ENCODE data around the gene ITGB6. TPM values are rescaled to one million over a fixed set of nuclear protein-coding genes. Genes with fewer than 3 reads are reported as not detected.
A peak's percentile ranks its signal among the peaks of the same experiment; 100 is the strongest.

Gene ITGB6
- total and polyA plus RNA-seq, 10 of the 15 experiments (the other 5 are each of a cell fraction or from before 2014, with no cell fraction given): 0.04 TPM; not detected in 9

DNA sequence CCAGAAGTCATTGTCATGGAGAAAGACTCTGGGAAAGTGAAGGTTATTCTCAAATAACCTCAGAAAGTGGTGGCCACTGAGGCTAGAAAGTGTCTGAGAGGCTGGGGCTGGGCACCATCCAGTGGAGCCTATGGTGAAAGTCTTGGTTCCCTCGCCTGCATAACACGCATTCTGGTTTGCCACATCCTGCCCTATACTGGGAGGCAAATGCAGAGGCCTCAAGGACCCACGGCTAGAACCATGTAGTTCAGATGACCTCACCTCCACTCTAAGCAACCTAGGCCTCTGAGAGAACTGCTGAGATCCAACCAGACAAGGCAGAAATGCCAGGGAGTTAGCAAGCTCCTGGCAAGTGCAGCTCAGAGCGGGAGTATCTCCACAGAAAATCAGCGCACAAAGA lies 5.1 kb downstream of the ITGB6 start:
- Histone ChIP-seq H4K20me1 (ENCODE audit: control insufficient read depth, insufficient read depth) (no peaks in the 10 kb centered on the region), H3K9ac (ENCODE audit: control insufficient read depth, insufficient read depth, low read length) (no peak overlapping the region), H3K36me3 (ENCODE audit: control insufficient read depth in 2 of 2, insufficient read depth in 2 of 2, low read length in 1 of 2) (no peaks in the 10 kb centered on the region), H3K4me1 (ENCODE audit: control insufficient read depth, insufficient read depth, low read length) (no peaks in the 10 kb centered on the region), H3K4me2 (ENCODE audit: control insufficient read depth, insufficient read depth) (no peak overlapping the region), H3K79me2 (ENCODE audit: control insufficient read depth, insufficient read depth, low read length) (no peaks in the 10 kb centered on the region), H3K9me3 (replicated peaks; ENCODE audit: control insufficient read depth, insufficient read depth, low read length) (no peaks in the 10 kb centered on the region), H3K27ac (ENCODE audit: control insufficient read depth, insufficient read depth) (no peak overlapping the region), H2AFZ (ENCODE audit: control insufficient read depth, low read depth, low read length) (no peak overlapping the region), H3K27me3 (replicated peaks in 1 of 2; ENCODE audit: control insufficient read depth in 2 of 2, insufficient read depth in 2 of 2, low read length in 1 of 2) (no peaks in the 10 kb centered on the region), H3K4me3 (no peak overlapping the region)
- TF ChIP-seq NFIC (IDR thresholded peaks at IDR 0.05; ENCODE audit: low read depth, low read length) (no peak), CHD2 (IDR thresholded peaks at IDR 0.05; ENCODE audit: borderline replicate concordance, low read depth, low read length) (no peak), POLR2AphosphoS5 (IDR thresholded peaks at IDR 0.05; ENCODE audit: low read length) (no peak), PAX8 (IDR thresholded peaks at IDR 0.05) (no peak), CBX3 (IDR thresholded peaks at IDR 0.05; ENCODE audit: borderline replicate concordance, low read depth) (no peak), ASH2L (IDR thresholded peaks at IDR 0.05; ENCODE audit: borderline replicate concordance, low read depth) (no peak), MTA2 (IDR thresholded peaks at IDR 0.05; ENCODE audit: low read depth) (no peak), ZBED1 (IDR thresholded peaks at IDR 0.05; ENCODE audit: borderline replicate concordance) (no peak), SUPT20H (IDR thresholded peaks at IDR 0.05; ENCODE audit: borderline replicate concordance, control insufficient read depth, low read depth, low read length) (no peak)
- TF ChIP-seq, protein P1, sequence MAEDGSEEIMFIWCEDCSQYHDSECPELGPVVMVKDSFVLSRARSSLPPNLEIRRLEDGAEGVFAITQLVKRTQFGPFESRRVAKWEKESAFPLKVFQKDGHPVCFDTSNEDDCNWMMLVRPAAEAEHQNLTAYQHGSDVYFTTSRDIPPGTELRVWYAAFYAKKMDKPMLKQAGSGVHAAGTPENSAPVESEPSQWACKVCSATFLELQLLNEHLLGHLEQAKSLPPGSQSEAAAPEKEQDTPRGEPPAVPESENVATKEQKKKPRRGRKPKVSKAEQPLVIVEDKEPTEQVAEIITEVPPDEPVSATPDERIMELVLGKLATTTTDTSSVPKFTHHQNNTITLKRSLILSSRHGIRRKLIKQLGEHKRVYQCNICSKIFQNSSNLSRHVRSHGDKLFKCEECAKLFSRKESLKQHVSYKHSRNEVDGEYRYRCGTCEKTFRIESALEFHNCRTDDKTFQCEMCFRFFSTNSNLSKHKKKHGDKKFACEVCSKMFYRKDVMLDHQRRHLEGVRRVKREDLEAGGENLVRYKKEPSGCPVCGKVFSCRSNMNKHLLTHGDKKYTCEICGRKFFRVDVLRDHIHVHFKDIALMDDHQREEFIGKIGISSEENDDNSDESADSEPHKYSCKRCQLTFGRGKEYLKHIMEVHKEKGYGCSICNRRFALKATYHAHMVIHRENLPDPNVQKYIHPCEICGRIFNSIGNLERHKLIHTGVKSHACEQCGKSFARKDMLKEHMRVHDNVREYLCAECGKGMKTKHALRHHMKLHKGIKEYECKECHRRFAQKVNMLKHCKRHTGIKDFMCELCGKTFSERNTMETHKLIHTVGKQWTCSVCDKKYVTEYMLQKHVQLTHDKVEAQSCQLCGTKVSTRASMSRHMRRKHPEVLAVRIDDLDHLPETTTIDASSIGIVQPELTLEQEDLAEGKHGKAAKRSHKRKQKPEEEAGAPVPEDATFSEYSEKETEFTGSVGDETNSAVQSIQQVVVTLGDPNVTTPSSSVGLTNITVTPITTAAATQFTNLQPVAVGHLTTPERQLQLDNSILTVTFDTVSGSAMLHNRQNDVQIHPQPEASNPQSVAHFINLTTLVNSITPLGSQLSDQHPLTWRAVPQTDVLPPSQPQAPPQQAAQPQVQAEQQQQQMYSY (CRISPR knock-in tag; IDR thresholded peaks at IDR 0.05): no peak
- TF ChIP-seq, protein P2, sequence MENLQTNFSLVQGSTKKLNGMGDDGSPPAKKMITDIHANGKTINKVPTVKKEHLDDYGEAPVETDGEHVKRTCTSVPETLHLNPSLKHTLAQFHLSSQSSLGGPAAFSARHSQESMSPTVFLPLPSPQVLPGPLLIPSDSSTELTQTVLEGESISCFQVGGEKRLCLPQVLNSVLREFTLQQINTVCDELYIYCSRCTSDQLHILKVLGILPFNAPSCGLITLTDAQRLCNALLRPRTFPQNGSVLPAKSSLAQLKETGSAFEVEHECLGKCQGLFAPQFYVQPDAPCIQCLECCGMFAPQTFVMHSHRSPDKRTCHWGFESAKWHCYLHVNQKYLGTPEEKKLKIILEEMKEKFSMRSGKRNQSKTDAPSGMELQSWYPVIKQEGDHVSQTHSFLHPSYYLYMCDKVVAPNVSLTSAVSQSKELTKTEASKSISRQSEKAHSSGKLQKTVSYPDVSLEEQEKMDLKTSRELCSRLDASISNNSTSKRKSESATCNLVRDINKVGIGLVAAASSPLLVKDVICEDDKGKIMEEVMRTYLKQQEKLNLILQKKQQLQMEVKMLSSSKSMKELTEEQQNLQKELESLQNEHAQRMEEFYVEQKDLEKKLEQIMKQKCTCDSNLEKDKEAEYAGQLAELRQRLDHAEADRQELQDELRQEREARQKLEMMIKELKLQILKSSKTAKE (IDR thresholded peaks at IDR 0.05; ENCODE audit: low read depth, poor library complexity, severe bottlenecking): no peak
- FAIRE-seq (no peak), ATAC-seq (peak; percentile 61), DNase-seq (ENCODE audit: low read depth, low spot score) (no peak)
- POLR2A ChIA-PET: no interaction called here
- CTCF ChIA-PET: interaction anchor here (1.4 to 1.6 kb wide), 2 partner anchors 15 to 21 kb away, joined by 4 to 7 read pairs; no protein-coding TSS in a partner anchor
- SMC1A ChIA-PET (ENCODE audit: uncharacterized antibody, unreplicated experiment): interaction anchor here (1.5 kb wide), 1 partner anchor 85 kb away, joined by 5 read pairs; no protein-coding TSS in a partner anchor
- RAD21 ChIA-PET (ENCODE audit: unreplicated experiment): interaction anchor here (1.3 kb wide), 1 partner anchor 85 kb away, joined by 3 read pairs; no protein-coding TSS in a partner anchor
- intact Hi-C loops (cut with micrococcal nuclease; ENCODE audit: unreplicated experiment) (no loop called here), in situ Hi-C loops (cut with MboI) (no loop called here)
- WGBS (ENCODE audit: insufficient coverage, insufficient replicate concordance, low lambda C conversion rate, missing lambda C conversion rate): 19% methylated on average over 5 of the region's 5 CpGs
- BruUV-seq (replicated peaks): no TSS peak

All from GM12878 (cell line).